SK-MEL-5 (cell line): ENCODE results near the gene MOCS1. TPM values are rescaled to one million over a fixed set of nuclear protein-coding genes. Genes with fewer than 3 reads are reported as not detected.
A peak's percentile ranks its signal among the peaks of the same experiment; 100 is the strongest.

Source experiments
- DNase-seq: peaks from one replicate; pipeline ENCODE4 v3.0.0-alpha.2; 2016; ENCODE audit warnings: low read depth, low spot score
- in situ Hi-C: cut with HindIII; loops from 2 replicates; pipeline ENCODE4 v1.10.0; 2016; ENCODE audit warnings: low sequenced_read_pairs, high pct_unique_total_duplicates, low pct_unique_long_range_greater_than_20kb
- total RNA-seq: library from RNA; depleted of rRNA; stranded (reverse); fragments of >200 nt; shearing (Covaris generic); gene quantifications from 2 replicates; pipeline ENCODE4 v1.2.3, GENCODE V29; 2014

The MOCS1 gene
- total RNA-seq, 1 experiment from 2014 or later = 12.9 TPM

DNA sequence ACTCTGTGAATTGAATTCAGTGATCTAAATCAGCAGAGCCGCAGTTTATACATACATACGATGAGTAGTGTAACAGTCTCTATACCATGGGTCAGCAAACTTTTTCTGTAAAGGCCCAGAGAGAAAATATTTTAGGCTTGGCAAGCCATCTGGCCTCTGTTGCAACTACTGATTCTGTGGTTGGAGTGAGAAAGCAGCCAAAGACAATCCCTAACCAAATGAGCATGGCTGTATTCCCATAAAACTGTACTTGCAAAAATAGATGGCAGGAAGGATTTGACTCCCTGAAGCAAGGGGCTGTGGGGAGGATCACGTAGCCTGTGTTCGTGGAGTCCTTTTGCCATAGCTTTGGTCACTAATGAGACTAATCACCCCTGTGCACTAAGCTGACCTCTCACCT, 17.9 kb upstream of the MOCS1 start:
- DNase-seq = no peak
- in situ Hi-C loops = no loop called here

DNA sequence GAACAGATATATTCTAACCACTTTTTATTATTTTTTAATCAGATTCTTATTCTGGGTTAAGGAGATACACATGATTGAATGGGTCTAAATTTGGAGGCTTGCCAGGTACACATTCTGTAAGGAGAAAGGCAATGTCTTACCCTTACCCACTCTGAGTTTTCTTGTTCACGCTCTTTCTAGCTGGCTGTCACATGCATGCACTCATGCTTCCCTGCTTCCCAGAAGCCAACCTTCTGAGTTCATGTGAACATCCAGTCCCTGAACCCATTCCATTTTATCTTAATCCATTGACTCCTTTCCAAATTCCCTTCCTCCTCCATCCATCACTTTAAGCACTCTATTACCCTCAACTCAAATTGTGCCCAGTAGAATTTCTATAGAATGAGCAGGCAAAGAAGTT, 17.5 kb upstream of the MOCS1 start:
- in situ Hi-C loops = no loop called here
- no peak for DNase-seq

DNA sequence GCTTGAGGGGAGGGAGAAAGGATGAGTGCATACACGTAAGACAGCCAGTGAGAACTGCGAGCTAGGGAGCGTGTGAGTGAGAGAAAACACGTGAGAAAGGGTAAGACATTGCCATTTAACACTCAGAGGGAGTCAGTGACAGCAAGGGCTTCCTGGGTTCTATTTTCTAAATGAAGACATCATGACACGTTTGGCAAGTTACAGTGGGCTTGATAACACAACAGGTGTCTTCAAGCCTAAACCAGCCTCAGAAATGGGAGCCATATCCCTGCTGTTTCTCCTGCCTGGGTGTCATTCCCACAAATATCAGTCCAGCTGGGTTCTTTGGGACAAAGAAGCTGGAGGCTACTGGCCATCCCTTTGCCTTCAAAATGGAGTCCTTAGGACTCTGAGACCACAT, 16.9 kb upstream of the MOCS1 start:
- no peak for DNase-seq
- in situ Hi-C loops = no loop called here

DNA sequence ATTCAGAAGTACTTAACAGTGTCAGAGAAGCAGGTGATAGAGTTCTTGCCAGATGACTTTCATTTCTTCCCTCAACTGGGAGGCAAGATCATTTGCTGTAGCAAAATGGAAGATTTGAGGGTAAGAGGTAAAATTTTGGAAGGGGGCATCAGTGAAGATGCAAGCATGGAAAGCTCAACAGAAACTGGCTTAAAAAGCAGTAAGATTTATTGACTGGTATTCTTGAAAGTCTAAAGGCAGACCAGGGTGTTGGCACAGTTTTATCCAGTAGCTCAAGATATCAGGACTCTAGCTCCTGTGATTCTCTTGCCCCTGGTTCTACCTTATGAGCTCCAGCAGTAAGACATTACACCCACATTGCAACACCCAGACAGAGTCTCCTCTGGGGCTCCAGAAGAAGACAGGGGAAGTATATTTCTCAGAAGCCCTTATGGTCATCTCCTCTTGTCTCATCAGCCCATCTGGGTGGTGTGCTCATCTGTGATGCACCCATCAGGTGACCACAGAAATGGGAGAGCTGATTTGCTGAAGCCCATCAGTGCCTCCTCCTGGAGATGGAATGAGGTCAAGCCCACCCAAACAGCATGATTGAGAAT, 16.0 kb upstream of the MOCS1 start:
- DNase-seq = no peak
- in situ Hi-C loops = no loop called here

DNA sequence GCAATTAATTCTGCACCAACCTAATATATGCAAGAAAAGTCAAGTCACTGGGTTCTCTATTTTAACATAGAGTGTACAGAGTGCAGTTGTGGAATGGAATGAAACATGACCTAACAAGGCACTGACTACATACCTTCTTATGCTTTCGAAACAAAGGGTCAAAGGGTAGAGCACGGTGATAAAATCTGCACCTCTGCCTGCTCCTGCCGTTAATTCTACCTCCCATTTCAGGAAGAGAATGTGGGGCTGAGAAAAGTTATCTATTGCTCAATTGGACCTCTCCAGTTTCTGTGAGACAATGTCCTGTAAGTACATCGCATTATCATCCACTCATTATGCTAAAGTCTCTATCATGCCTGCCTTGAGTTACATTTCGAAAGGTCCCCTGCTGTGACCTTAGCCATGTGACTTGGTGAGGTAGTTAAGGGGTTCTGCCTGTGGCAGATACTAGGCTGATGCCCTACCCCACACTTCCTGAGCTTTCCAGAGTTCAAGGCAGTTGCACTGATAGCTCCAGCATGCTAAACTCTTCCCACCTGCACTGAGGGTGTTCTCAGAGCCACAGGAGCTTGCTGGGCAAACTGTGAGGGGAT, 14.0 kb upstream of the MOCS1 start:
- no peak for DNase-seq
- in situ Hi-C loops = no loop called here

DNA sequence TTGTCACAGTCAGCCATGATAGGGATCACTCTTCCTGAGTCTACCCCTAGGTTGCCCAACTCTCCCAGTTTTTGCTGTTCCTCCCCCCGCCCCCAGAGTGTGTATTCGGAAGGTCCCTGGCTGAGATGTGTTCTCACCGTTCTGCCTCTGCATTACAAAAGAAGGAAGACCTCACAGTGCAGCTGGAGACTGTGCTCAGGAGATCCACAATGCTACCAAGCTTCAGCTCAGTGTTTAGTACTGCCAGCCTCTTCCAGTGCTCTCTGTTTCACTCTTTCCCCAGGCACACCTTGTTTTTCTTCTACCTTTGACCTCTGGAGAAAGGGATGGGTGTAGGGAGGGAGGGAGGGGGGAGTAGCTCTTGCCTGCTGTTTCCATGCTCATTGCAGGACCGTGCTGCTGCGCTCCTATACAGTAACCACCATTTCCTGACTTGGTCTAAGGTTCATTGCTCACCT, 13.4 kb upstream of the MOCS1 start:
- DNase-seq = no peak
- in situ Hi-C loops = no loop called here

DNA sequence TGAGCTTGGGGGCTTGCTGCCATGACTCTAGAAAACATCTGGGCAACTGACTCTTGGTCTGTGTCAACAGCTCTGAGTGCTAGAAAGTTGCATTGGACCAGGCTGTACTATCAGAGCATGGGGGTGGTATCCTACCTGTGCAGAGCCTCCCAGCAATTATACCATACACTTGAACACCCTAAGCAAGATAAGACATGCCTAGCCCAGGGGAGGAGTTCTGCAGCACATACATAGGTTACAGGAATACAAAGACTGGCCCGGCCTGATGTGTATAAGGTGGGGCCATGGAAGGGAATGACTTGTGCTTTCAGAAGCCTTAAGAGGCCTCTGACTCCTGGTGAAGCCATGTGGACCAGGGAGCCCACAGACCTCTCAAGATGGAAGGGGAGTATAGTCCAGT, 11.4 kb upstream of the MOCS1 start:
- in situ Hi-C loops = no loop called here
- DNase-seq = no peak

DNA sequence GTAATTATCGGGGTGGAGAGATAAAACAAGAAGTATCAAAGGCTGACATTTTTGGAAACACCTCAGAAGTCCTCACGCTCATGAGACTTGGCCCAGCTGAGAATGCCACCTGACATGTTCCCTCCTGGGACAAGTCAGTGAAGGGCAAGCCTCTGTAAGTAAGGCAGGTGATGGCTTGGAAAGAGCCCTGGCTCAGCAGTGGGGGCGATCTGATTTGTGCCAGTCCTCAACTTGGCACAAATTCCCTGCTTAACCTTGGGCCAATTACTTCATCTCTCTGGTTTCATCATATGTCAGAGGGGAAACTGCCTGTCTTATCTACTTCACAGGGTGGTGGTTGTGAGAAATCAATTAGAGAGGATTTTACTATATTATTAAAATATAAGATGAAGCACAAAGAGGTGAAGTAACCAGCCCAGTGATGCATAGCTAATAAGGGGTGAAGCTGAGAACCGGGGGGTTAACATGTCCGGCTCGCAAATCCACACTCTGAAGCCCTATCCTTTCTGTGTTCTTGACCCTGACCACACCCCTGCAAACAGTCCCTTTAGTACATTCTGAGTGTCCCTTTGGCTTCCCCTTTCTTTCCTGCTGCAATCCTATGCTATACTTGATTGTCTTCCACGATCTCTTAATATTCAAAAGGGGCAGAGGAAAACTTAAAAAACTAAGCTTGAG, 8.8 kb upstream of the MOCS1 start:
- in situ Hi-C loops = no loop called here
- DNase-seq = no peak

DNA sequence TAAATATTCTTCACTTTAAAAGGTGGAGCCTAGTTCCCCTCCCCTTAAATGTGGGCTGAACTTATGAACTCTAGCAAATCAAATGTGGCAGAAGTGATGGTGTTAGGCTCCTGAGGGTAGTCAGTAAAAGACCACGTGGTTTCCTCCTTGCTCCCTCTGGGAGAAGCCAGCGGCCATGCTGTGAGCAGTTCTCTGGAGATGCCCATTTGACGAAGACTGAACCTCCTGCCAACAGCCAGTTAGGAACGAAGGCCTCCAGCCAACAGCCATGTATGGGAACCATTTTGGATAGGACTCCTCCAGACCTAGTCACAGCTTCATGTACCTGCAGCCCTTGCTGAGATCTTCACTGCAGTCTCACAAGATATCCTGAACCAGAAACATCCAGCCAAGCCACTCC, 7.6 kb upstream of the MOCS1 start:
- in situ Hi-C loops = no loop called here
- DNase-seq = no peak

DNA sequence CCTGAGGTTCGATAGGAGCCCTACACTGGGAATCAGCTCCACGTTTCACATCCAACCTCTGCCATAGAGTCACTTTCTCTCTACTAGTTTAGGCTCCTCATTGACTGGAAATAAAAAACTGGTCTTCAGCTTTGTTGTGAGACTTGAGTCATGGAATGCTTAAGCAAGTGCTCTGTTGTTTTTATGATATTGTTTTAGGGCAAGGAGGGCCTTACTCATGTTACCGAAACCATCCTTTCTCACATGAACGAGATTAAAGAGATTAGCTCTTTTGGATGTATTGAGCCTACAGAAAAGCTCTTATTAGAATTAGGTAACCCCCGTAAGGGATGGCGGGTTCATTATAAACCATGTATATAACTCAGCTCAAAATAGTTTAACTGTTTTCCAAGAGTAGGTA, 6.9 kb upstream of the MOCS1 start:
- in situ Hi-C loops = no loop called here
- no peak for DNase-seq

DNA sequence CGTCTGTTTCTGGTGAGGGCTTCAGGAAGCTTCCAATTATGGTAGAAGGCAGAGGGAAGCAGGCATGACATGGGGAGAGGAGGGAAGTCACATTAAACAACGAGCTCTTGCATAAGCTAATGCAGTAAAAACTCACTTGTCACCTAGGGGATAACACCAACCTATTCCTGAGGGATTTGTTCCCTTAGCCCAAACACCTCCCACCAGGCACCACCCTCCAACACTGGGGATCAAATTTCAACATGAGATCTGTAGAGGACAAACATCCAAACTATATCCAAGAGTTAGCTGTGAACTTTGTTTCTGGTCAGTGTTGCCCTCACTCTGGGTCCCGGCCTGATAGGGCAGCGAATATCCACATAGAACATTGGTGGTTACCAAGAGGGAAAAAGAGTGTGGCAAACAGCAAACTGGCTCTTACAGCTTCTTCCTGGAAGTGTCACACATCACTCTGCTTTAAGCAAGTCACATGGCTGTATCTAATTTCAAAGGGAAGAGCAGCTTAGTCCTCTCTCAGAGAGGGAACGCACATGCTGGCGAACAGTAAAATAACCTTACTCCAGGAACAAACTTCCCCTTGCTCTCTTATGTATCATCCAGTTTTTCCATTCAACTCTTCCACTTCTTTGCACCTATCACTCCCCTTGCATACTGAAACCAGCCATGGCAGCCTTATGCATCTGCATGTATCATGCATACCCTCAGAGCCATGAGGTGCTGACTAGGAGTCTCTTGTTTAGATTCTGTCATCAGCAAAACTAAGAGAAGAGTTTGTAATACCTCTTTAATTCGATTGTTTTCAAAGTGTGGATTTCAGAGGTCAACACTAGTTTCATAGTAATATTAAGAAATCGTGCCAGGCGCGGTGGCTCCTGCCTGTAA, 4.8 kb upstream of the MOCS1 start:
- no peak for DNase-seq
- in situ Hi-C loops = no loop called here

DNA sequence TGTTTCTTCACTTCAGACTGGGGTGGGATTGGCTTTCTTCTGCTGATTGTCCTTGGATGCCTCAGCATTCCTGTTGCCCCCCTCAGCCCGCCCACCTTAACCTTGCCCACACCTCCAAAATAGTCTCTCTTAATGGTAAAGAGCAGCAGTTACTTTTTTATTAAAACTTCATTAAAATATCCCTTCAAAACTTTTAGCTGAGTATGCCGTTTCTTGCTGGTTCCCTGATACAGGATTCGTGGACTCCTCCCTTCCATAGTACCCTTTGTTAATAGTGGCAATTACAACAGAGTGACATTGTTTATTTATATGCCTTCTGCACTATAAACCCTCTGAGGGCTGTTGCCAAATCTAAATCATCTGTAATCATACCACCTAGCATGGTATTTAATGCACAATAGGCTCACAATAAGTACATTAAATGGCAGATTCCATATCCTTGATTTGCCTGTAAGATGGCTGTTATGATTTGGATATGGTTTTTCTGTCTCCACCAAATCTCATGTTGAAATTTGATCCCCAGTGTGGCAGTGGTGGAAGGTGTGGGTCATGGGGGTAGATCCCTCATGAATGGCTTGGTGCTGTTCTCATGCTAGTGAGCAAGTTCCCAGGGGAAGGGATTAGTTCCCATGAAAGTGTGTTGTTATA, 3.5 kb upstream of the MOCS1 start:
- in situ Hi-C loops = no loop called here
- DNase-seq = peak; percentile 23

DNA sequence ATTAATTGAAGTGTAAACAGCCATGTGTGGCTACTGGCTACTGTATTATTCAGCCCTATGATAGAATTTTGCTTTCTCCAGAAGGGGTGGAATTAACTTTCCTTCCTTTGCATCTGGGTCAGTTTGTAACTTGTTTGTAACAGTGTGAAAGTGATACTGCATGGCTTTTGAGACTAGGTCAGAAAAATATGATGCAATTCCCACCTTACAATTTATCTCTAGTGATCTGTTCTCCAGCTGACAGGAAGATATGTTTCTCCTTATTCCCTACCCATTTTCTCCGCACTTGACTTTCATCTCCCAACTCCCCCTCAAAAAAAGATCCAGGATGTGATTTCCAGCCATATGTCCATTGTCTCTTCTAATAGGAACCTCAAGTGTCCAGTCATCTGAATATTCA, 2.6 kb upstream of the MOCS1 start:
- DNase-seq = no peak
- in situ Hi-C loops = no loop called here

DNA sequence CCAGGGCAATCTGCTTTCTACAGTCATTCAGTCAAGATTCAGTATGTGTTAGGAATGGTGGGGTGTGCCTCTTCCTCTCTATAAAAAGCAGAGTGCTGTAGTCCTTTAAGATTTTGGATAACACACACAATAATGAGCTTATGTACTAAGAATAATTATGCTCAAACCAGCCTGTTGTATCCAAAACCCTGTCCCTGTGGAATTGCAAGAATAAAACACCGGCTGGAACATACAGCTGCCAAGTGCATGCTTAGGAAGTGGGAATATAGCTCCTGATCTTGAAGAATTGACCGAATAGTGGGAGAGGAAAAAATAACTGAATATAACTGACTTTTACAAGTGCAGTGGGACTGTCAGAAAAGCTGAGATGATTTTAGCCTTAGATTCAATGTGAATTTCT, 979 bp upstream of the MOCS1 start:
- DNase-seq = no peak
- in situ Hi-C loops = no loop called here

DNA sequence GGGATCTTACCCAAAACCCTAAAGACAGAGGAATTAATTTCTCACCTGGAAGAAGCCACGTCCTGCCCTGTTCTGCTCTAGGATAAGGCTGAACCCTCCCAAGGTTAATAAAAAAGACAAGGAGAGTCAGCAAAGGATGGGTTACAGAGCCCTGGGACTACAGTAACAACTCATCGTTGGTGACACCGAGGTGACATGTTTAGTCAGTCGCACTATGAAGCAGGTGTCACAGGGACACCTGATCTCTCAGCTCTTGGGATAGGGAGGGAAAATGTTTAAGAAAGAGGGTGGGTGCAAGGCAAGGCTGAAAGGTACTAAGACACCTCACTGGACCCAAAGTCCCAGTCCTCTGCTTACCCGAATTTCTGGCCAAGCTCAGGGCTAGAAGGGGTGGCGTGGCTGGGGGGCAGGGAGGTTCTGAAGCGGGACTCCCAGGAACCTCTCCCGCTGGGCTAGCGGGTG, 562 bp downstream of the MOCS1 start:
- in situ Hi-C loops = no loop called here
- DNase-seq = no peak

DNA sequence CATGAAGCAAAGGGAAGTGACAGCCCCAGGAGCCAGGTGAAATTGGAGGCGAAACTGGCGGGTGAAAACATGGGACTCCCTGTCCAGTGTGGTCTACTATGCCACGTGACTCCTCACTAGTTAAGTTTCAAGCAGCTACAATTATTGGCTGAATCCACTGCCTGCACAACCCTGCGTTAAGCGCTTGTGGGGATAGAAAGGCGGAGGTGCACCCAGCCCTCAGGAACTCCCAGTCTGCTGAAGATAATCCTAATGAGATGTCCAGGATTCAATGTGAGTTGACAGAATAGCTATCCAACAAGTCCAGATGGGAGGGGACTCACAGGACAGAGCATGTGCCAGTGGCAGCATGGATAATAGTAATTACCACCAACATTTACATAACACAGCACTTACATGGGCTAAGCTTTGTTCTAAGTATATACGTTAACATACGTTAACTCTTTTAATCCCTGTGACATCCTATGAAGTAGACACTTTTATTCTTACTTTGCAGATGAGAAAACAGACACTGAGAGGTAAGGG, 1.8 kb downstream of the MOCS1 start:
- in situ Hi-C loops = no loop called here
- DNase-seq = no peak

DNA sequence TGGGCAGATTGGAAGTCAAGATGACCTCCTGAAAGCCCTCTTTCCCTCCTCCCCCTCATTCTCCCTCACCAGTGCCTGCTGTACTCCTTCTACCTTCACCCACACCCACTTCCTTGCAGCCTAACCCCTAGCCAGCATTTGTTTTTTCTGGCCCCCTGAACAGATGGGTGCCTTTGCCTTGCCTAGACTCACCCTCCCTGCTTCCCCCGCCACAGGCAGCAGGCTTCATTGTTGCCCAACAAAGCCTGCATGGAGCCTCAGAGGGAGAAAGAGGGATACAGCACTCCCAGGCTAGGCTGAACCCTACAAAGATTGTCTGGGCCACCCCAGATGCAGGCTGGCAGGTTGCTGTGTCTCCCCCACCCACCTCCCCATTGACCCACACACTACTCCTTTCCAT, 2.7 kb downstream of the MOCS1 start:
- DNase-seq = no peak
- in situ Hi-C loops = no loop called here

DNA sequence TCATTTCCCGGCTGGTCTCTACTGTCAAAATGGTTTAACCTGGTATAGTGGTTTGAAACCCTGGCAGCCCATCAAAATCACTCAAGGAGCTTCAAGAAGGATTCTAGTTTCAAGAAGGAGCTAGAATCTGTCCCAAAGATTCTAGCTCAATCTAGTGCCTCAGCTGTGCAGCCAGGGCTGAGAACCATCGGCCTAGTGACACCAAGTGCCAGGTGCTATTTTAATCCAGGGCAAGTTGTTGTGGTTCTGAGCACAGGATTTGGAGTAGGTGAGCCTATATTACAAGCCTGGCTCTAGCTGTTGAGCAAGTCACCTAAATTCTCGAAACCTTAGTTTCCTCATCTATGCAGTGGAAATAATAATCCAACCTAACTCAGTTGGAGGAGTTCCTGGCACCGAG, 3.7 kb downstream of the MOCS1 start:
- in situ Hi-C loops = no loop called here
- no peak for DNase-seq
